Measurements from ENCODE around the gene IRF6.

IRF6 gene

GRCh38 chr1:209805875-209806760 lies at the start of gene IRF6:
Gene IRF6 (minus strand): TSS chr1:209806142. CDS start chr1:209801413, 4,729 bp downstream.
- DNase-seq = peak in 6 of 14 donors; percentile 7 to 56 (median 24)

GRCh38 chr1:209855623-209856022 lies 49.7 kb upstream of the IRF6 start:
- DNase-seq = peak in 1 of 14 donors; percentile 52

- DNase-seq = no peak
These were observed 49.1 kb upstream of the IRF6 start for GRCh38 chr1:209855006-209855405.

- no peak for DNase-seq
These were observed 48.3 kb upstream of the IRF6 start for GRCh38 chr1:209854196-209854595.

- no peak for DNase-seq
These were observed 47.7 kb upstream of the IRF6 start for GRCh38 chr1:209853676-209854075.

GRCh38 chr1:209850342-209850979 lies 44.5 kb upstream of the IRF6 start:
- peak in 5 of 14 donors; percentile 9 to 47 (median 20) for DNase-seq

GRCh38 chr1:209849388-209849787 lies 43.4 kb upstream of the IRF6 start:
- no peak for DNase-seq

GRCh38 chr1:209845408-209845725 lies 39.4 kb upstream of the IRF6 start:
- DNase-seq = no peak

GRCh38 chr1:209844695-209845407 lies 38.9 kb upstream of the IRF6 start:
- DNase-seq = peak in 2 of 14 donors; percentile 31 to 40

GRCh38 chr1:209840611-209841010 lies 34.7 kb upstream of the IRF6 start:
- no peak for DNase-seq

GRCh38 chr1:209839875-209840546 lies 34.1 kb upstream of the IRF6 start:
- no peak for DNase-seq

- DNase-seq = no peak
These were observed 32.6 kb upstream of the IRF6 start for GRCh38 chr1:209838537-209838936.

GRCh38 chr1:209837671-209838070 lies 31.7 kb upstream of the IRF6 start:
- no peak for DNase-seq

- no peak for DNase-seq
These were observed 29.9 kb upstream of the IRF6 start for GRCh38 chr1:209835782-209836298.

- DNase-seq = no peak
These were observed 25.7 kb upstream of the IRF6 start for GRCh38 chr1:209831615-209832014.

- no peak for DNase-seq
These were observed 24.8 kb upstream of the IRF6 start for GRCh38 chr1:209830722-209831121.

GRCh38 chr1:209829716-209830115 lies 23.8 kb upstream of the IRF6 start:
- DNase-seq = no peak

GRCh38 chr1:209827384-209828262 lies 21.7 kb upstream of the IRF6 start, which contains the start of gene UTP25:
Gene UTP25 (plus strand): TSS chr1:209827972. CDS start chr1:209828064, 92 bp downstream.
- peak; percentile 46 to 92 (median 86) for DNase-seq

- no peak for DNase-seq
These were observed 19.9 kb upstream of the IRF6 start for GRCh38 chr1:209825591-209826434.
